ENCODE measurements around the gene TTC34. TPM values are rescaled to one million over a fixed set of nuclear protein-coding genes. Genes with fewer than 3 reads are reported as not detected.

Gene TTC34
- total RNA-seq, 4 donors from 2014 or later: 0.17 to 0.75 (median 0.27) TPM

DNA sequence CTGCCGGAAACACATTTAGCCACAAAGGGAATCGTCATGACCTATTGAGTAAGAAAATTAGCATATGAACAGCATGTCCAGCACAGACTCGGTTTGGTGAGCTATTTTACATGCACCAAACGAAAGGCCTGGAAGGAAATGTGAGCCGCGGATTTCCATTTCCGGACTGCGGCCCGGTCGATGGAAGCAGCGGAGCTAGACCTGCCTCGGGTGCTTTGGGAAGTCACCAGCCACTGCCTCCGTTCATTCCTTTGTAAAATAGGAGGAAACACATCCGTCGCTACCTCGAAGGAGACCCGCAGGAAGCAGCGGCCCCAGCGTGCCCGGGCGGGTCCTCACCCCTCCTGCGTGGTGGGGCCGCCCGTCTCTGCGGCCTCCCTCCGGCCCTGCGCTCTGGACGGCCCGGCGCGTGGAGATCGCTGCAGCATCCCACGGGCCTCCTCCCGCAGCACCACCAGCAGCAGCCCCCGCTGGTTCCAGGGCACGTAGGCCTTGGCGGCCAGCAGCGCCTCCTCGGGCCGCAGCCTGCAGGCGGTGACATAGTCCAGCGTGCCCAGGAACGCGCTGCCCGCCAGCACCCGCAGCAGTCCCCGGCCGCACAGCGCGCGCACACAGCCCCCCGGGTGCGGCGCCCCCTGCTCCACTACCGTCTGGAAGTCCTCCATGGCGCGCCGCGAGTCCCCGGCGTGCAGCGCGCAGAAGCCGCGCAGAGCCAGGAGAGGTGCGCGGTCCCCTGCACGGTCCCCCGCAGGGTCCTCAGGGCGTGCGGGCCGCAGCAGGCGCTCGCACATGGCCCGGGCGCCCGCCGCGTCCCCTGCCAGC, 12.1 kb downstream of the TTC34 start:
- TF ChIP-seq, protein P1, sequence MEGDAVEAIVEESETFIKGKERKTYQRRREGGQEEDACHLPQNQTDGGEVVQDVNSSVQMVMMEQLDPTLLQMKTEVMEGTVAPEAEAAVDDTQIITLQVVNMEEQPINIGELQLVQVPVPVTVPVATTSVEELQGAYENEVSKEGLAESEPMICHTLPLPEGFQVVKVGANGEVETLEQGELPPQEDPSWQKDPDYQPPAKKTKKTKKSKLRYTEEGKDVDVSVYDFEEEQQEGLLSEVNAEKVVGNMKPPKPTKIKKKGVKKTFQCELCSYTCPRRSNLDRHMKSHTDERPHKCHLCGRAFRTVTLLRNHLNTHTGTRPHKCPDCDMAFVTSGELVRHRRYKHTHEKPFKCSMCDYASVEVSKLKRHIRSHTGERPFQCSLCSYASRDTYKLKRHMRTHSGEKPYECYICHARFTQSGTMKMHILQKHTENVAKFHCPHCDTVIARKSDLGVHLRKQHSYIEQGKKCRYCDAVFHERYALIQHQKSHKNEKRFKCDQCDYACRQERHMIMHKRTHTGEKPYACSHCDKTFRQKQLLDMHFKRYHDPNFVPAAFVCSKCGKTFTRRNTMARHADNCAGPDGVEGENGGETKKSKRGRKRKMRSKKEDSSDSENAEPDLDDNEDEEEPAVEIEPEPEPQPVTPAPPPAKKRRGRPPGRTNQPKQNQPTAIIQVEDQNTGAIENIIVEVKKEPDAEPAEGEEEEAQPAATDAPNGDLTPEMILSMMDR (IDR thresholded peaks at IDR 0.05; ENCODE audit: low read depth): no peak

DNA sequence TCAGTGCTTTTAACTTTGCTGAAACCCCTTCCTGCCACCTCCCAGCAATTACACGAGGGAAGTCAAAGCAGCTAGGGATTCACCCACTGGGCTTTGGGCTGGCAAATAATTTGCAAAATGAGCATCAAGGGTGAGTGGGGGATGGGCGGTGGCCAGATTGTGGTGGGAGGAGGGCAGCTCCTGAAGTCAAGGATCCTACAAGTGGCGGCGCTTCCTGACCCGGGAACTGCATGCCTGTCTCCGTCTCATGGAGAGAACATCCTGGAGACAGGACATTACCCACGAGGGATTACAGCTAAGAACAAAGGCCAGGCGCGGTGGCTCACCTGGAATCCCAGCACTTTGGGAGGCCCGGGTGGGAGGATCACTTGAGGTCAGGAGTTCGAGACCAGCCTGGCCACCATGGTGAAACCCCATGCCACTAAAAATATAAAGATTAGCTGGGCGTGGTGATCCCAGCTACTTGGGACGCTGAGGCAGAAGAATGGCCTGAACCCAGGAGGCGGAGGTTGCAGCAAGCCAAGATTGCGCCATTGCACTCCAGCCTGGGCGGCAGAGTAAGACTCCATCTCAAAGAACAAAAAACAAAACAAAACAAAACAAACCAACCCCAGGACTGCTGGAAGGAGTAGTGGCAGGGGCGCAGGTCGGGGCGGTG, 12.9 kb downstream of the TTC34 start:
- TF ChIP-seq, protein P1 (IDR thresholded peaks at IDR 0.05; ENCODE audit: low read depth): no peak

DNA sequence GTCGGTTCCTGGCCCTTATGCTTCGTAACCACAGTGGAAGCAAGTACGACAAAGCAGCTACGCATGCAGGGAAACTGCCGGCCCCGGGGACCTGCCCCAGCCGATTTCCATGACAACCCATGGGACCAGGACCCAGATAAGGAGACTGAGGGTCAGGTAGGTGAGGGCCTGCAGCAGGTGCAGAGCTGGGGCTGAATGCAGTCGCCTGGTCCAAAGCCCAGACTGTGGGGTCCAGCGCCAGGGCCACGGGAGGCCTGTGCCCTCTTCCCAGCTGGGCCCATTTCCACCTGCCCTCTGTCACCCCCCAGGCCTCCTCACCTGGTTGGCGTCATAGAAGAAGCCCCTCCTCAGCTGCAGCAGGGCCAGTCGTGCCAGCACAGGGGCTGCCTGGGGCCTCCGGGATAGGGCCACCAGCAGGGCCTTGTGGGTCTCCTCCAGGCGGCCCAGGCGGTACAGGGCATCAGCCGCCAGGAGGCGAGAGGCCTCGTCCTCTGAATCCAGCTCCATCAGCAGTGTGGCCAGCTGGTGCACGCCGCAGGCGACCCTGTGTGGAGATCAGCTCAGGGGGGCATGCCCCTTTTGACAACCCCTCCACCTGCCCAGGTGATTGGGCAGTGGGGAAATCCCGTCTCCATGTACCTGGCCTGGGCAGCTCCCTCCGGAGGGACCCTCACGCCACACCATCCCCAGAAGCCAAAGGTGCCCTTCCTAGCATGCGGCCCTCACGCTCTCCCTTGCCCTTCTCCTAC, 14.2 kb downstream of the TTC34 start:
- TF ChIP-seq, protein P1 (IDR thresholded peaks at IDR 0.05; ENCODE audit: low read depth): no peak

DNA sequence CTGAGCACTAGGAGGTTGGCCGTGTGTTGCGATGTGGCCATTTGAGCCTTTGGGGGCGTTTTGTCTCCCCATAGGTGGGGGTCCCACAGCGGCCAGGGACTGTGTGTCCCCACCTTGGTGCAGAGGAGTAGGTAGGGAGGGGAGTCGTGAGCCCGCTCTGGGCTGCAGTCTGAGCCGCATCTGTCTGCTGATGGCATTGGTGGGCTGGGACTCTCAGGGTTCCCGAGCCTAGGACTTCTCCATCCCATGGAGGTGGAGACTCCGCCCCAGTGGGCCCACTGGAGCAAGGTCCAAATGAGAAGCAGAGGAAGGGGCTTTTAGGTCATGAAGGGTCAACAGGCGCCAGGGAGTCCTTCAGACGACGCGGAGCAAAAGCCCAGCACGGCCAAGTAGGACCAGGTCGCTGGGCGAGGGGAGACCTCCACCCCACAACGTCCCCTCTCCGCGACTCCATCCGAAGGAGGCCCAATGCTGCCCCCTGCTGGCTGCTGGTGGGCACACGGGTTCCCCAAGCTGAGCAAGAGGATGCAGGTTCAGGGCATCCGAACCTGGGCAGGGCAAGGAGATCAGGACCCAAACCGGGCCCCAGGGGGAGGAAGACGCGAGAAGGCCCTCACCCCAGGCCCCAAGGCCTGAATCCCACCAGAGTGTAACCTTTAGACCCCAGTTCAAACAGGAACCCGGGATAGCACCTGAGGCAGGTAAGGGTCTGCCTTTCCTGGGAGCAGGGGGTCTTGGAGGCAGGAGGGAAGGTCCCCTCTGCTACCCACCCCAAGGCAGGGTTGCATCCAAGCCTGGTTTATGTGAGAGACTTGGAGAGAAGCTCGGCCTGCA, 14.9 kb downstream of the TTC34 start:
- TF ChIP-seq, protein P1 (IDR thresholded peaks at IDR 0.05; ENCODE audit: low read depth): no peak

DNA sequence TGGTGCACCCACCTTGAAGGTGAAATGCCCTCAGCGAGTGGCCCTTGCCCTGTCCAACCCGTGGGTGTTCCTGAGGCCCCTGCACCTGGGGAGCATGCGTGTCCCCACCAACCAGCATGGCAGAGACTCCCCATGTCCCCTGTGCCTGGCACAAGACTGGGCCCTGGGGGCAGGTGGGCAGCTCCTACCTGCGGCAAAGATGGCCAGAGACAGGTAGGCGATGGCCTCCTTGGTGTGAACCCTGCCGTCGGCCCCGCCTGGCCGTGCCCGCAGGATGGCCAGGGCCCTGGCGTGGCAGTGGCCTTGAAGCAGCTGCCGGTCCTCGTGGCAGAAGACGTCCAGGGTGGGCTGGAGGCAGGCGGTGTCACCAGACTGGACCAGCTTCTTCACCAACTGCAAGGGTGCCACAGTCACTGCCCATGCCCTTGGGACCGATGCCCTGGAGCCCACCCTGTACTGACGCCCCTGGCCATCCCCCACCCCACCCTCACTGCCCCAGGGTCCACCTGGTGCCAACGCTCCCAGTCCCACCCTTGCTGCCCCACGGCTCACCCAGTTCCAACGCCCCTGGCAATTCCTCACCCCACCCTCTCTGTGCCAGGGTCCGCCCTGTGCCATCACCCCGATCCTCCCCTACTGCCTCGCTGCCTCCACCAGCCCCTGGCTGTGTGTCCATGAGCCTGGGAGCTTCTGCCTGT, 15.7 kb downstream of the TTC34 start:
- TF ChIP-seq, protein P1 (IDR thresholded peaks at IDR 0.05; ENCODE audit: low read depth): no peak

DNA sequence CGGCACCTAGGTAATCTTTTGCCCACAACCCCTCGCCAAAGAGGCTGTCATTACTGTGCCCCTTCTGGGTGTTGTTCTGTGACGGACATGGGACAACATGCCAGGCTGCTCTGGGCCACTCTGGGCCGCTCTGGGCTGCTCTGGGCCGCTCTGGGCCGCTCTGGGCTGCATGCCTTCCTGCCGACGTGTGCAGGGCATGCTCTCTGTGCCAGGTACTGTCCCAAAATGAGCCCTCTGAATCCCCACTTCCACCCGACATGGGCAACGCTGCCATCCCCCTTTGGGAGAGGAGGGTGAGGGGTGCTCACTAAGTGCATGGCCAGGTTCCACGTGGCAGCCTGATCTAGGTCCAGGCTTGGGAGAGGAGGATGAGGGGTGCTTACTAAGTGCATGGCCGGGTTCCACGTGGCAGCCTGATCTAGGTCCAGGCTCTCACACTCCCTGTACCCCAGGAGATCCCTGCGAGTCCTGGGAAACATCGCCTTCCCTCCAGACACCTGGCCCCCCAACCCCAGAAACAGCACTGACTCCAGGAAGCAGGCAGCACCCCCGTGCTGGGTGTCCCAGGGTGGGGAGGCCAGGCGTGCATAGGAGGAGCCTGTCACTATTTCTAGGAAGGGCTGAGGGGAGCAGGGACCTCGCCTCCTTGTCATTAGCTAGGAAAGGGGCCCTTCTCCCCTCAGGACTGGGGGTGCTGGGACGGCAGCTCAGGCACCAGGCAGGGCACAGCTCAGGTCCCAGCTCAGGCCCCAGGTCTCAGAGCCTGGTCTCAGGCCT, 16.5 kb downstream of the TTC34 start:
- TF ChIP-seq, protein P1 (IDR thresholded peaks at IDR 0.05; ENCODE audit: low read depth): no peak

Data from subcutaneous adipose tissue (tissue), 4 donors.